ENCODE data around the gene BPIFB2.

BPIFB2 gene

GRCh38 chr20:32986331-32986966 is 21.1 kb upstream of the BPIFB2 start:
- DNase-seq = no peak

DNA sequence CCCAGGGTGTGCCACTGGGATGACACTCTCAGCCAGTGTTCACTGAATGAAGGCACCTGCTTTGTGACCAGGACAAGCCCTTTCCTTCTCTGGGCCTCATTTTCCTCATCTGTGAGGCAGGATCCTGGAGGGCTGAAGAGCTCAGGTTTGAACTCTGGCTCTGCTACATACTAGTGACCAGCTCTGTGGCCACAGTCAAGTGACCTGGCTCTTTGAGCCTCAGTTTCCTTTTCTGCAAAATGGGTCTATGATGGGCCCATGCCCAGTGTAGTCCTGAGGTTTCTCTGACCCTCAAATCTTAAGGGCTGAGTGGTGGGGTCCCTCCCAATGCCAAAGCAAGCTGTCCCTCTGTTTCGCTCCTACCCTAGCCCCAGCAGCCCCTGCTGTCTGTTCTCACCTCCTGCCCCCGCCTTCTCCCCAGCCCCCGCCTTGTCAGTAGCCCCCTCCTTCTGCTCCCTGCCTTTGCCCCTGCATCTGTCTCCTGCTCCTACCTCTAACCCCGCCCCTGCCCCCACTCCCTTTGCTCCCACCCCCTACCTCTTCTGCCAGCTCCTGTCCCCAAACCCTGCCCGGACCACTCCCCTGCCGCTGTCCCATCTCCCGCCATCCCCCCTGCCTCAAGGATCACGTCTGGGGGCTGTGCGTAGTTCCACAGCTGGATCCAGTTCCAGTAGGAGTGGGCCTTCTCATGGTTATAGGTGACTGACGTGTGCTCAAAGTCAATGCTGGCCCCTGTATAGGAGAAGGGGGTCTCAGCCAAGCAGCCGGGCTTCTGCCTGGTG is 20.3 kb upstream of the BPIFB2 start:
- no peak for DNase-seq

DNA sequence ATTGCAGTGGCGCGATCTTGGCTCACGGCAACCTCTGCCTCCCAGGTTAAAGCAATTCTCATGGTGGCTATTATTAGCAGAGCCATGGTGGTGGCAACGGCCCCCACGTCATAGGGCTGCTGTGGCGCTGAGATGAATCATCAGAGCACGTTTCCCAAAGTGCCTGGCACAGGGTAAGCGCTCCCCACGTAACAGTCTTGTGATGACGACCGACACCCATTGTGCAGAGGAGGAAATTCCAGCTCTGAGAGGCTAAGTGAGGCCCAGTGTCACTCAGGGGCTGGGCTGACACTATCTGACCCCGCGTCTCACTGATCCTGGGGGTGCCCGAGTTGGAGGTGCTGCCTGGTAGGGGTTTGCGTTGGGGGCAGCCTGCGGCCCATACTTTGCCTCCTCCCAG is 19.5 kb upstream of the BPIFB2 start:
- no peak for DNase-seq

DNA sequence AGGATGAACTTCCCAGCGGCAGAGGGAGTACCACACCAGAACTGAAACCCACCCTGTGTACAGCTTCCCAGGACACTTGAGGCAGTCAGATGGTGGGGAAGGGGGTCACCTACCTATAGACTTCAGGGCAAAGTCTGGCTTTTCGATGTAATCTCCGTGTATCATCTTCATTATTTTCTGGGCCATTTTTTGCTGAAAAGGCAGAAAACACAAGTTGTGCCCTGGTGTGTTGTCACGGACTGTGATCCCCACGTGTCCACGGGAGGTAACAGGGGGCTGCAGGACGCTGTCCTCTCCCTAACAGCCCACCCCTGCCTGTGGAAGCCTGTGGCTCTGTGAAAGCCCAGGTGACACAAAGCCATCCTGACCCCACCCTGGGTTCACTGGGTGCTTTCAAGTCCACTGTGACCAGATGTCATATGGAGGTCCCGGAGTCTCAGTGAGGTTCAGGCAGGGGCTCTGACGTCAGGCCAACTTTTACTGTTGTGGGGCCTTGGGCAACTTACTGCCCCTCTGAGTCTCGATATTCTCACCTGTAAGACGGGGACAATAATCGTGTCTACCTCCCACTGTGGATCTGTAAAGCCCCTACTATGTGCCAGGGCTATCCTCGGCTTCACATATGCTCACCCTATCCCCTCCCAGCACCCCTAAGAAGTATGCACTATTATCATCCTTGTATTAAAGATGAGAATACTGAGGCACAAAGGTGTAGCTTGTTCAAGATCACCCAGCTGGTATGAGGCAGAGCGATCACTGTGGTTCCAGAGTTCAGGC is 17.8 kb upstream of the BPIFB2 start:
- DNase-seq = no peak

GRCh38 chr20:32990426-32990825 is 17.1 kb upstream of the BPIFB2 start:
- no peak for DNase-seq

- DNase-seq = no peak
Observed at GRCh38 chr20:32991383-32991782, 16.1 kb upstream of the BPIFB2 start.

DNA sequence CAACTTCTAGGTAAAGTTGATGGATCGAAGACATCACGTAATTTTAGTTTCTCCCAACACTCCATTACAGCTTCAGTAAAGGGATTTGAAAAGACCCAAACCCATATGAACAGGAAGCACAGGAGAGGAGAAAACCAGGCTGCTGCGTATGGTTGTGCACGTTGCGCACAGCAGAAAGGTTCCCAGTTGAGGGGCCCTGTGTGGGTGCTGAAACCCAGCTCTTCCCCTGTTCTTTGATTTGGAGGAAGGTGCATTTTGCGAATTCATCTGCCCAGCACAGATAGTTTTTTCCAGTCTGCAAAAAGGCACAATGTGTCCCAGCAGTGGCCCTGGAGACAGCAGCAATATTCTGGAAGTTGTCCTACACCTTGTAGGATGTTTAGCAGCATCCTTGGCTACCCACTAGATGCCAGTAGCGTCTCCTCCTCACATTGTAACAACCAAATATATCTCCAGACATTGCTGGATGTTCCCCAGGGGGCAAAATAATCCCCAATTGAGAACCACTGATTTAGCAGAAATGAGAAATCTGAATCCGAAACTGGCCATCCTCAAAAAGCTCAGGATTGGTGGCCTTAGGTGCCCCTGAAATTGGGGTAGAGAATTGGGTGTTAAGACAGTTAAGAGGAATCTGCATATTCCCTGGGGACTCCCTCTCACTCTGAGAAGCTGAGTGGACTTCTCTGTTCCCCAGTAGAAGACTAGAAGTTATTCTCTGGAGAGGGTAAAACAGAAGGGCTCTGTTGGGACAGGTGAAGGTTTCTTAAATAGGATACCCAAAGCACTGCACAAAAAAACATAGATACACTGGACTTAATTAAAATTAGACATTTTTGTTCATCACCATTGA is 15.5 kb upstream of the BPIFB2 start:
- DNase-seq = no peak

- DNase-seq = no peak
Observed at GRCh38 chr20:32993496-32994050, 13.9 kb upstream of the BPIFB2 start.

DNA sequence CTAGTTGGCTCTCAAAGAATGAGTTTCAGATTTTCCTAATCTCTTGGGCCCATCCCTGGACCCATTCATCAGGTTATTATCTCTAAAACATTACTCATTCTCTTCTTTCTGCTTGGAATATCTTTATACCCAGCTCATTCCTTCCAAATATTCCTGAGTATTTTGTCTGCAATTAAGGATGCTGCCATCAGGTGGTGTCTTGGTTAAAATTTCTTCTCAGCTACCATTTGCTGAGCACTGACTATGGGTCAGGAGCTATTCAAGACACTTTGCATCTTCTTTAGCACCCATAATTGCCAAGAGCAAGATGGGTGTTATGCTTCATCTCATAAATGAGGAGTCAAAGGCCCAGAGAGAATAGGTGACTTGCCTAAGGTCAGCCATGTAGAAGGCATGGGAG is 11.7 kb upstream of the BPIFB2 start:
- no peak for DNase-seq

GRCh38 chr20:32997431-32997830 is 10.1 kb upstream of the BPIFB2 start:
- DNase-seq = no peak

- DNase-seq = peak; percentile 31
Observed at GRCh38 chr20:32999603-33000250, 7.8 kb upstream of the BPIFB2 start.

DNA sequence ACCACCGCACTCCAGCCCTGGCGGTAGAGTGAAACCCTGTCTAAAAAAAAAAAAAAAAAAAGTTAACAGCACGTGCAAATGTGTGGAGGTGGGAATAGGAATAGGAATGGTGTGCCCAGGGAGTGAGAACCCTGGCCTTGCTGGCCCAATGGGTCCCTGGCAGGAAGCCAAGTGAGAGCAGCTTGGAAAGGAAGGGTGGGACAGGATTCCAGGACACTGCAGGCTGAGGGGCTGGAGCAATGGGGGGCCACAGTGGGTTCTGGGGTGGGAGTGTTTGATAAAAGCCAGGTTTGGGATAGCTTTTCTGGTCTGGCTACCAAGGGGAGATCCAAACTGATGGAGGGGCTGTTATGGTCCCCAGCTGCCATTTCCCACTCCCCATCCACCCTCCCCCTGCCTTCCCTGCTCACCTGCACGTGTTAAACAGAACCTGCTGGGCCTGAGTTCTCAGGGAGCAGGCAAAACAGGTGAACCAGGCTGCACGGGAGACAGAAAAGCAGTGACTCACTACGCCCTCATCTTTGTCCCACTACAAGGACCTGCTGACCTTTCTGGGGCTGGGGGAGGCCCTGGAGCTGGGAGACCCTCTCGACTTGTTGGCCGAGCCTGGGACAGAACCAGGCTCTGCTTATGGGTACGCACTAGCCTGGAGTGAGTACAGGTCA is 6.6 kb upstream of the BPIFB2 start:
- DNase-seq = no peak

DNA sequence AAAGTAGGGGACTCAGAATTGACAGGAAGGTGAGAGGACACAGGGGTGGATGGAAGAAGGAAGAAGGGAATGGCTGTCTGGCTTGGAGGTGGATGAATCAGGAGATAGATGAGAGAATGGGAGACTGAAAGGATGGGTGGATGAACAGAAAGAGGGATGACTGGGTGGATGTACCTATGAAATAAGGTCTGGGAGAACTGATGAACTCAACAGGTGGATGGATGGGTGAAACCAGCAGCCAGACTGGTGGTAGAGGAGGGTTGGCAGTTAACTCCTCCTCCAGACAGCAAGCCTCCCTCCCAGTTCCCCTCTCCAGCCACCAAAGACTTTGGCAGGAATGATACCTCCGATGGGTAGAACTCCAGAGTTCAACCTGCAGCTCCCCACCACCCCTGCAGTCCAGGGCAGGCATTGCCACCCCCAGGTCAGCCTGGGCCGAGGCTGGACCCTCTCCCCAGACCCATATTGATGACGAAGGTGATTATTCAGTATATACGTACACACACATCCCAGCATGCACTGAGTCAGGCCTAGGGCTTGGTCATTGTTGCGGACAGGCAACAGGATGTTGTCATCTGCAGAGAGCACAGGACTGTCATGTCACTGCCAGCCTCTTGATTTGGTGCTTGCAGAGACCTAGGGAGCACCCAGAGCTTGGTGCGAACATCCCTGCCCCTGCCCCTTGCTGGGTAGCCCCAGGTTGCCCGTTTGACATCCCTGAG is 5.3 kb upstream of the BPIFB2 start:
- no peak for DNase-seq

- no peak for DNase-seq
Observed at GRCh38 chr20:33004141-33004751, 3.3 kb upstream of the BPIFB2 start, which contains the start of gene SUN5. Gene SUN5, minus strand, starts transcription at chr20:33004433. Its CDS starts 93 bp downstream, at chr20:33004340.

DNA sequence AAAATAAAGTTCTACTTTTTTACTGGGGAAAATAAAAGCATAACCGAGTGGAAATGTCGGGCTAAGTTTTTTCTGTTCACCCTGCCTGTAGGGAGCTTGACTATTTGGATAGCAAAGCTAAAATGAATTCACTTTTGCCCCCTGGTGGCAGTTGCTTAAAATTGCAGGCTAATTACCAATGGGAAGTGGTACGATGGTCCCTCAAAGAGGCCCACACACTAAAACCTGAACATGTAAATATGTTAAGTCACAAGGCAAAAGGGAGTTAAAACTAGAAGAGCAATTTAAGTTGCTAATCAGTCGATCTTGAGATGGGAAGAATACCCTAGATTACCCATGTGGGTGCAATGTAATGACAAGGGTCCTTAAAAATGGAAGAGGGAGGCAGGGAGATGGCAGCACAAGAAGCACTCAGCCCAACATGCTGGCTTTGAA is 2.4 kb upstream of the BPIFB2 start:
- DNase-seq = no peak

GRCh38 chr20:33005908-33006775 is 1.4 kb upstream of the BPIFB2 start:
- no peak for DNase-seq

GRCh38 chr20:33006776-33007375 is 628 bp upstream of the BPIFB2 start:
- DNase-seq = no peak

DNA sequence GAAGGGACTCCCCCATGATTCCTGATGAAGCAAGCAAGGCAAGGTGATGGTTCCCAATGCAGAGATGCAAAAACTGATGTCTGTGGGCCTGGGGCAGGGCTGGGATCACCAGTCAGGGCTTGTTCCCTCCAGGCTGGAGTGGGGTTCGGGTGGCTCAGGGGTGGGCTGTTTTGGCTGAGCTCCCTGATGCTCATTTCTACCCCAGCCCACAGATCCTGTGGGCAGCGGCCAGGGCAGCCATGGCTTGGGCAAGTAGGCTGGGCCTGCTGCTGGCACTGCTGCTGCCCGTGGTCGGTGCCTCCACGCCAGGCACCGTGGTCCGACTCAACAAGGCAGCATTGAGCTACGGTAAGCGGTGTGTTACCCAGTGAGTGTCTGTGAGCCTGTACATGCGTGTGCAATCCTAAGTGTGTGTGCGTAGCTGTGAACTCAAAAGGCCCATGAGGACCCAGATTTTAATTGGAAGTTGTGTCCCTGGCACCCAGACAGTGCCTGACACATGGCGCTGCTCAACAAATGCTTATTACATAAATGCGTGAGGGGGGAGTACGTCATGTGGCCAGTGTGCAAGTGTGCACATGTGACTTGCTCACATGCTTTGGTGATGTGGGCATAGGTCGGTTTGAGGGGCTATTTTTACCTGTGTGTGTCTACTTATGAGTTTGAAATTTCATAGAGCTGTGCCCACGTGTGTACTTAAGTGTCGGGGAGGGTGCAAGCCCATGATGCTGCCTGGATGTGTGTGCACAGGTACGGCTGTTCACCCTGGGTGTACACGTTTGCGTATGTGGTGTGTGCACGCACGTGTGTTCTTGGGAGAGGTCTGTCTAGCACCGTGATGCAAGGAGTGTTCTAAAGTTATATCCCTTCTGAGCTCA is 1.1 kb downstream of the BPIFB2 start:
- DNase-seq = no peak
